Upper lobe of right lung (tissue), 1 donor: ENCODE measurements around the gene TBC1D19. TPM values are rescaled to one million over a fixed set of nuclear protein-coding genes. Genes with fewer than 3 reads are reported as not detected.

Experiments
- ATAC-seq: fragments of 200-7000 bp; cut with Tn5 transposase; one replicate; pipeline ENCODE4 v1.9.1; 2020; ENCODE audit warnings: mild to moderate bottlenecking, moderate library complexity
- DNase-seq: peaks from one replicate; pipeline ENCODE4 v3.0.0-alpha.2; 2020
- H3K27ac ChIP-seq: fragments of 200-600 bp; one replicate; pipeline ENCODE4 v1.8.0; 2022
- H3K27me3 ChIP-seq: fragments of 200-600 bp; one replicate; pipeline ENCODE4 v1.8.0; 2022; ENCODE audit warnings: mild to moderate bottlenecking
- H3K36me3 ChIP-seq: fragments of 200-600 bp; one replicate; pipeline ENCODE4 v1.8.0; 2022
- H3K4me1 ChIP-seq: fragments of 200-600 bp; one replicate; pipeline ENCODE4 v1.8.0; 2022
- H3K4me3 ChIP-seq: fragments of 200-600 bp; one replicate; pipeline ENCODE4 v1.8.0; 2022; ENCODE audit warnings: mild to moderate bottlenecking
- H3K9me3 ChIP-seq: fragments of 200-600 bp; one replicate; pipeline ENCODE4 v1.8.0; 2022
- CTCF ChIP-seq: fragments of 200-600 bp; IDR thresholded peaks from one replicate; pipeline ENCODE4 v1.8.0; 2022; ENCODE audit warnings: antibody characterized with exemption
- intact Hi-C: fragments of 100-400 bp; cut with DNase I; formaldehyde crosslinking; loops from one replicate; pipeline ENCODE4 v1.11.0; 2022
- total RNA-seq: library from RNA; stranded (reverse); fragmentation: NEBNext Ultra II Directional; extraction: Animal tissue kit (Norgen Biotek cat#: 25700); gene quantifications from one replicate; pipeline ENCODE4 v1.2.1, GENCODE V29; 2021
- donor health status: DM: no; HTN: yes; CAD: no; lungs with severe emphysema.

Gene TBC1D19
- total RNA-seq, 1 donor from 2014 or later, result 10.0 TPM

- Histone ChIP-seq H3K4me3 (no peak overlapping the region), H3K9me3 (no peaks in the 10 kb centered on the region), H3K4me1 (no peaks in the 10 kb centered on the region), H3K27ac (no peak overlapping the region), H3K27me3 (no peaks in the 10 kb centered on the region), H3K36me3 (no peaks in the 10 kb centered on the region)
- no peak for ATAC-seq
- intact Hi-C loops, result no loop called here
- TF ChIP-seq CTCF, result no peak
- DNase-seq, result no peak
Measured at GRCh38 chr4:26558166-26558895, 25.6 kb upstream of the TBC1D19 start.

- no peak overlapping the region for H3K4me3 ChIP-seq
- TF ChIP-seq CTCF, result no peak
- peaks cover 5% of the 10 kb centered on the region for H3K4me1 ChIP-seq
- DNase-seq, result no peak
- no peaks in the 10 kb centered on the region for H3K36me3 ChIP-seq
- H3K27ac ChIP-seq, result no peak overlapping the region
- no peaks in the 10 kb centered on the region for H3K9me3 ChIP-seq
- no peaks in the 10 kb centered on the region for H3K27me3 ChIP-seq
- no peak for ATAC-seq
- intact Hi-C loops, result no loop called here
Measured at GRCh38 chr4:26566133-26566532, 17.8 kb upstream of the TBC1D19 start.

- Histone ChIP-seq H3K4me3 (no peak overlapping the region), H3K9me3 (no peaks in the 10 kb centered on the region), H3K27me3 (no peaks in the 10 kb centered on the region), H3K36me3 (no peaks in the 10 kb centered on the region), H3K27ac (peak overlapping the region; percentile 39), H3K4me1 (peaks cover 5% of the 10 kb centered on the region)
- DNase-seq (no peak), ATAC-seq (no peak)
- no peak for TF ChIP-seq CTCF
- intact Hi-C loops, result no loop called here
Measured at GRCh38 chr4:26568446-26568994, 15.4 kb upstream of the TBC1D19 start.

GRCh38 chr4:26570596-26570995 is 13.3 kb upstream of the TBC1D19 start:
- intact Hi-C loops, result no loop called here
- peaks cover 5% of the 10 kb centered on the region for H3K4me1 ChIP-seq
- DNase-seq (no peak), ATAC-seq (no peak)
- H3K27ac ChIP-seq, result no peak overlapping the region
- H3K36me3 ChIP-seq, result no peaks in the 10 kb centered on the region
- no peak overlapping the region for H3K4me3 ChIP-seq
- TF ChIP-seq CTCF, result no peak
- no peaks in the 10 kb centered on the region for H3K27me3 ChIP-seq
- H3K9me3 ChIP-seq, result no peaks in the 10 kb centered on the region

- peaks cover 3% of the 10 kb centered on the region for H3K4me1 ChIP-seq
- intact Hi-C loops, result no loop called here
Measured at GRCh38 chr4:26573389-26573794, 10.5 kb upstream of the TBC1D19 start.

More at GRCh38 chr4:26573389-26573794, 10.5 kb upstream of the TBC1D19 start:
- no peaks in the 10 kb centered on the region for H3K9me3 ChIP-seq
- no peak overlapping the region for H3K27ac ChIP-seq
- H3K4me3 ChIP-seq, result no peak overlapping the region
- ATAC-seq (no peak), DNase-seq (no peak)
- H3K27me3 ChIP-seq, result no peaks in the 10 kb centered on the region
- TF ChIP-seq CTCF, result no peak
- no peaks in the 10 kb centered on the region for H3K36me3 ChIP-seq
